H1 (cell line): Measurements from ENCODE around the gene CPED1. TPM values are rescaled to one million over a fixed set of nuclear protein-coding genes. Genes with fewer than 3 reads are reported as not detected.

Experiments
- CTCF ChIA-PET: fragments of 300-600 bp; sonication (Branson Sonifier 250); formaldehyde crosslinking; loops from one replicate; lab custom pipeline; 2021; ENCODE audit not compliant: partially characterized antibody; lab: Charles Lee
- POLR2A ChIA-PET: fragments of 300-600 bp; sonication (Branson Sonifier 250); formaldehyde crosslinking; loops from one replicate; lab custom pipeline; 2021; ENCODE audit warnings: inconsistent platforms; ENCODE audit not compliant: partially characterized antibody; lab: Charles Lee
- DNase-seq, 2 experiments: peaks; one replicate each; pipeline versions ENCODE4 v3.0.0 to v3.0.0-alpha.2; 2010 to 2022; ENCODE audit warnings: low spot score in 2 of 2, low read depth in 1 of 2, mixed read lengths in 1 of 2
- FAIRE-seq: peaks from 2 replicates; lab custom pipeline; 2011; peaks lifted over from hg19 to GRCh38; lab: Jason Lieb, UNC
- H2AFZ ChIP-seq: 2 replicates; pipeline ENCODE4 v1.8.1; 2012; ENCODE audit warnings: low read length, inconsistent platforms
- H2AK5ac ChIP-seq: 2 replicates; pipeline ENCODE4 v1.6.1; 2013; ENCODE audit warnings: low read depth, low read length
- H2BK120ac ChIP-seq: replicated peaks from 2 replicates; pipeline ENCODE3; 2013; ENCODE audit warnings: low read depth, low read length, inconsistent platforms
- H2BK12ac ChIP-seq: 2 replicates; pipeline ENCODE4 v1.6.1; 2013; ENCODE audit warnings: low read depth, low read length
- H2BK15ac ChIP-seq: 2 replicates; pipeline ENCODE4 v1.6.1; 2013; ENCODE audit warnings: low read length
- H2BK20ac ChIP-seq: 2 replicates; pipeline ENCODE4 v1.6.1; 2013; ENCODE audit warnings: low read length
- H2BK5ac ChIP-seq: 2 replicates; pipeline ENCODE4 v1.6.1; 2013; ENCODE audit warnings: low read depth, low read length
- H3K14ac ChIP-seq: 2 replicates; pipeline ENCODE4 v1.6.1; 2013; ENCODE audit warnings: inconsistent platforms; ENCODE audit not compliant: insufficient read length
- H3K18ac ChIP-seq: 2 replicates; pipeline ENCODE4 v1.6.1; 2013; ENCODE audit warnings: low read length; ENCODE audit errors: extremely low read depth
- H3K23ac ChIP-seq: 2 replicates; pipeline ENCODE4 v1.6.1; 2013; ENCODE audit warnings: inconsistent platforms; ENCODE audit not compliant: insufficient read length
- H3K23me2 ChIP-seq: 2 replicates; pipeline ENCODE4 v1.6.1; 2013; ENCODE audit warnings: low read depth, low read length
- H3K27ac ChIP-seq: 2 replicates; pipeline ENCODE4 v1.6.1; 2011; ENCODE audit warnings: low read depth, low read length, inconsistent platforms
- H3K27me3 ChIP-seq, 4 experiments: replicated peaks in 1 of 4; 1 replicate in 1 of 4; 2 replicates in 3 of 4; pipeline versions ENCODE4 v1.6.1 to v1.8.1; 2011 to 2013; ENCODE audit warnings: low read length in 3 of 4, mild to moderate bottlenecking in 3 of 4, inconsistent platforms in 2 of 4, mixed read lengths in 2 of 4, moderate library complexity in 1 of 4; ENCODE audit not compliant: control insufficient read depth in 3 of 4, insufficient read depth in 3 of 4; ENCODE audit errors: extremely low read depth in 1 of 4
- H3K36me3 ChIP-seq, 4 experiments: 2 replicates each; pipeline versions ENCODE4 v1.6.1 to v1.8.1; 2011 to 2013; ENCODE audit warnings: mild to moderate bottlenecking in 4 of 4, low read length in 3 of 4, moderate library complexity in 2 of 4, control low read depth in 1 of 4, inconsistent platforms in 1 of 4; ENCODE audit not compliant: insufficient read depth in 4 of 4, control insufficient read depth in 2 of 4
- H3K4ac ChIP-seq: replicated peaks from 2 replicates; pipeline ENCODE3; 2013; ENCODE audit warnings: low read length, low read depth, mixed read lengths, inconsistent platforms; ENCODE audit not compliant: insufficient read length
- H3K4me1 ChIP-seq, 4 experiments: replicated peaks in 1 of 4; 1 replicate in 1 of 4; 2 replicates in 3 of 4; pipeline versions ENCODE4 v1.6.1 to v1.8.1; 2011 to 2013; ENCODE audit warnings: low read length in 3 of 4, inconsistent platforms in 2 of 4, mixed read lengths in 1 of 4; ENCODE audit not compliant: insufficient read depth in 4 of 4, control insufficient read depth in 3 of 4
- H3K4me2 ChIP-seq, 2 experiments: 2 replicates each; pipeline versions ENCODE4 v1.6.1 to v1.8.1; 2011 to 2013; ENCODE audit warnings: low read depth in 2 of 2, low read length in 2 of 2, control low read depth in 1 of 2, inconsistent platforms in 1 of 2, mild to moderate bottlenecking in 1 of 2; ENCODE audit not compliant: insufficient read depth in 1 of 2
- H3K4me3 ChIP-seq, 4 experiments: fragments of 200-600, 300-600 bp in 1 of 4; sonication (generic), shearing (Covaris generic), sonication (Bioruptor Twin) in 1 of 4; 2 replicates each; pipeline versions ENCODE4 v1.5.1 to v1.8.1; 2011 to 2016; ENCODE audit warnings: low read length in 4 of 4, low read depth in 3 of 4, control low read depth in 2 of 4, inconsistent platforms in 2 of 4, mild to moderate bottlenecking in 2 of 4, mixed read lengths in 1 of 4, moderate library complexity in 1 of 4; ENCODE audit not compliant: insufficient read depth in 2 of 4; ENCODE audit errors: extremely low read depth in 1 of 4
- H3K56ac ChIP-seq: replicated peaks from 2 replicates; pipeline ENCODE3; 2013; ENCODE audit warnings: low read depth, mild to moderate bottlenecking, mixed read lengths, low read length, inconsistent platforms; ENCODE audit not compliant: insufficient read length
- H3K79me1 ChIP-seq: 2 replicates; pipeline ENCODE4 v1.6.1; 2013; ENCODE audit warnings: low read depth, low read length, control low read depth
- H3K79me2 ChIP-seq, 2 experiments: 2 replicates each; pipeline versions ENCODE4 v1.6.1 to v1.8.1; 2012 to 2013; ENCODE audit warnings: low read length in 2 of 2, mild to moderate bottlenecking in 2 of 2, inconsistent platforms in 1 of 2; ENCODE audit not compliant: insufficient read depth in 2 of 2, control insufficient read depth in 1 of 2
- H3K9ac ChIP-seq, 4 experiments: replicated peaks in 1 of 4; 1 replicate in 1 of 4; 2 replicates in 3 of 4; pipeline versions ENCODE4 v1.6.1 to v1.8.1; 2011 to 2013; ENCODE audit warnings: low read depth in 3 of 4, low read length in 3 of 4, control low read depth in 2 of 4, mild to moderate bottlenecking in 2 of 4, moderate library complexity in 2 of 4, inconsistent platforms in 1 of 4; ENCODE audit errors: extremely low read depth in 1 of 4
- H3K9me3 ChIP-seq, 2 experiments: 2 replicates each; pipeline versions ENCODE4 v1.6.1 to v1.8.1; 2012 to 2013; ENCODE audit warnings: mild to moderate bottlenecking in 2 of 2, moderate library complexity in 2 of 2, control low read depth in 1 of 2, inconsistent platforms in 1 of 2, low read depth in 1 of 2, low read length in 1 of 2, mixed read lengths in 1 of 2; ENCODE audit not compliant: insufficient read depth in 2 of 2
- H4K20me1 ChIP-seq, 2 experiments: replicated peaks in 1 of 2; 2 replicates each; pipeline versions ENCODE3 to v1.8.1; 2011 to 2013; ENCODE audit warnings: inconsistent platforms in 2 of 2, low read length in 2 of 2, mild to moderate bottlenecking in 1 of 2; ENCODE audit not compliant: insufficient read depth in 2 of 2, control insufficient read depth in 1 of 2
- H4K5ac ChIP-seq: 2 replicates; pipeline ENCODE4 v1.6.1; 2013; ENCODE audit warnings: low read length, low read depth, mixed read lengths, inconsistent platforms; ENCODE audit not compliant: insufficient read length
- H4K8ac ChIP-seq: 2 replicates; pipeline ENCODE4 v1.8.0; 2013; ENCODE audit warnings: mild to moderate bottlenecking, moderate library complexity, low read length, inconsistent platforms; ENCODE audit not compliant: insufficient read depth; ENCODE audit errors: extremely low read depth
- H4K91ac ChIP-seq: replicated peaks from 2 replicates; pipeline ENCODE3; 2013; ENCODE audit warnings: low read length, mixed read lengths, inconsistent platforms; ENCODE audit not compliant: insufficient read length
- CEBPB ChIP-seq: IDR thresholded peaks from 2 replicates; pipeline ENCODE4 v1.6.1; 2012; ENCODE audit warnings: low read depth, low read length
- EGR1 ChIP-seq: IDR thresholded peaks from 2 replicates; pipeline ENCODE4 v1.6.1; 2011; ENCODE audit warnings: low read depth, low read length, borderline replicate concordance
- SIN3A ChIP-seq, 2 experiments: IDR thresholded peaks in 1 of 2; conservative IDR thresholded peaks in 1 of 2; 2 replicates each; pipeline ENCODE4 v1.6.1; 2011 to 2012; ENCODE audit warnings: low read length in 2 of 2, improper control_type of control experiment in 1 of 2, low read depth in 1 of 2, mild to moderate bottlenecking in 1 of 2
- WGBS, 2 experiments: shearing (Covaris generic) in 1 of 2; methylation state at CpG; one replicate each; pipeline versions ENCODE4 v1.1.6 to v1.1.7; 2013 to 2015; ENCODE audit warnings: low lambda C conversion rate in 2 of 2, mixed read lengths in 2 of 2, inconsistent platforms in 1 of 2, low coverage in 1 of 2, missing lambda C conversion rate in 1 of 2; ENCODE audit not compliant: insufficient replicate concordance in 2 of 2, insufficient coverage in 1 of 2, insufficient read length in 1 of 2; ENCODE audit errors: extremely low coverage in 1 of 2, missing lambda C conversion rate in 1 of 2; 5-methylcytosine and 5-hydroxymethylcytosine counted together
- polyA plus RNA-seq, 7 experiments: library from polyadenylated mRNA; depleted of rRNA in 3 of 7; stranded (reverse) in 5 of 7; unstranded in 2 of 7; fragments of >200 nt in 5 of 7; fragments of 200-250 nt in 2 of 7; gene quantifications; 1 replicate in 5 of 7; 2 replicates in 1 of 7; 4 replicates in 1 of 7; pipeline versions ENCODE4 v1.2.1 to v1.2.3, GENCODE V29; 2011 to 2013; ENCODE audit warnings: missing spikeins in 2 of 7, mixed read lengths in 2 of 7
- total RNA-seq: library from RNA; stranded (reverse); fragmentation: NEBNext Ultra II Directional; extraction: Animal tissue kit (Norgen Biotek cat#: 25700); gene quantifications from 2 replicates; pipeline ENCODE4 v1.2.1, GENCODE V29; 2021

Gene CPED1
- total and polyA plus RNA-seq, 2 of the 8 experiments (the other 6 are each of a cell fraction or from before 2014, with no cell fraction given): 0.08 to 0.39 TPM

DNA sequence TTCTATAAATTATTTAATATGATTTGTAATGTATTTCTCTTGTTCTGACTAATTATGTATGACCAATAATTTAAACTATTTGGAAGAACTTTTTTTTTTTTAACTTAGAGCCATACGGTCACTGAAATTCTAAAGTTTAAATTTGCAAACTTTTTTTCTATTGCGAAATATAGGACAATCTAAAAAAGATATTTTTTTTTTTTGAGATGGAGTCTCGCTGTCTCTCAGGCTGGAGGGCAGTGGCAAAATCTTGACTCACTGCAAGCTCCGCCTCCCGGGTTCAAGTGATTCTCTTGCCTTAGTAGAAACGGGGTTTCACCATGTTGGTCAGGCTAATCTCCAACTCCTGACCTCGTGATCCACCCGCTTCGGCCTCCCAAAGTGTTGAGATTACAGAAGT lies 130.5 kb downstream of the CPED1 start:
- Histone ChIP-seq H4K8ac (no peak overlapping the region), H3K23me2 (no peaks in the 10 kb centered on the region), H3K4me1 (no peaks in the 10 kb centered on the region), H4K91ac (no peak overlapping the region), H3K79me1 (no peaks in the 10 kb centered on the region), H3K36me3 (no peaks in the 10 kb centered on the region), H3K9ac (no peak overlapping the region), H3K4ac (no peak overlapping the region), H3K79me2 (no peaks in the 10 kb centered on the region), H2BK15ac (no peak overlapping the region), H3K4me3 (no peak overlapping the region), H3K14ac (no peak overlapping the region), H2BK5ac (no peak overlapping the region), H2BK12ac (no peak overlapping the region), H3K56ac (no peak overlapping the region), H4K5ac (no peak overlapping the region), H3K4me2 (no peak overlapping the region), H2AFZ (no peak overlapping the region), H2BK120ac (no peak overlapping the region), H3K18ac (no peak overlapping the region), H3K23ac (no peak overlapping the region), H2AK5ac (no peak overlapping the region), H4K20me1 (no peaks in the 10 kb centered on the region), H3K9me3 (no peaks in the 10 kb centered on the region), H3K27ac (no peak overlapping the region), H2BK20ac (no peak overlapping the region), H3K27me3 (no peaks in the 10 kb centered on the region)
- POLR2A ChIA-PET: interaction anchor here (0.6 kb wide), 1 partner anchor 137 kb away, joined by 3 read pairs; no protein-coding TSS in a partner anchor
- TF ChIP-seq EGR1 (no peak), CEBPB (peak; percentile 25; the same call in 1 of the 2 replicates), SIN3A (conservative IDR thresholded peaks at IDR 0.05 in 1 of 2, IDR thresholded peaks at IDR 0.05 in 1 of 2; ENCODE audit: low read depth in 1 of 2, low read length in 2 of 2) (no peak)
- CTCF ChIA-PET: interaction anchor here (1.7 kb wide), 1 partner anchor 20 kb away, joined by 8 read pairs; no protein-coding TSS in a partner anchor
- 93% methylated on average over 9 of the region's 9 CpGs; no CpG with 5 or more reads in 1 of the 2 experiments for WGBS, 2 experiments
- FAIRE-seq (no peak), DNase-seq (no peak)
